GM12801 (cell line): Measurements from ENCODE around the gene MAD1L1.

ENCODE experiments used
- TF ChIP-seq, protein P1 (sequence below): IDR thresholded peaks from one replicate; pipeline ENCODE4 v1.5.1; 2011; ENCODE audit warnings: control low read depth; ENCODE audit not compliant: insufficient read length; ENCODE audit errors: extremely low read depth

Gene MAD1L1

DNA sequence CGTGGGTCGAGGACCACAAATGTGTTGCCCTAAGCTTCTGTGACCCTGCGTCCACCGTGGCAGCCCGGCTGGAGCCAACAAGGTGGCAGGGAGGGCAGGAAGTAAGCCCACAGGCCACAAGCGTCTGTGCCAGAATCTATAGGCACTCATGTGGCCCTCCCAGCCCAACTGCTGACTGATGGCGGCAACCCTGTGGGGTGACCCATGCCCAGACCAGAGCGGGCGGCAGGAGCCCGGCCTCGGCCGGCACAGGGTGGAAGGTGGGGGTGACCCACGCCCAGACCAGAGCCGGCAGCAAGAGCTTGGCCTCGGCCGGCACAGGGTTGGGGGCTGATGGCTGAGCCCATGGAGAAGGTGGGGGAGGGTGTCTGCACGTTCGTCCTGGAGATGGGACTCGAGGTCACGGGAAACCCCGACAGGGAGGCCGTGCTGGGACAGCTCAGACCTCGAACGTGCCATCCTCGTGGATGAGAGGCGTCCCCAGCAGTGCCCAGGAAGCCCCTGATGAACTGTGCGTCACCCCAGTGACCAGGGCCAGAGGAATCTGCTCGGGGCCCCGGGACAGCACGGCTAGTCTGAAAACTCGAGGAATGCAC is 381.7 kb downstream of the MAD1L1 start:
- TF ChIP-seq, protein P1, sequence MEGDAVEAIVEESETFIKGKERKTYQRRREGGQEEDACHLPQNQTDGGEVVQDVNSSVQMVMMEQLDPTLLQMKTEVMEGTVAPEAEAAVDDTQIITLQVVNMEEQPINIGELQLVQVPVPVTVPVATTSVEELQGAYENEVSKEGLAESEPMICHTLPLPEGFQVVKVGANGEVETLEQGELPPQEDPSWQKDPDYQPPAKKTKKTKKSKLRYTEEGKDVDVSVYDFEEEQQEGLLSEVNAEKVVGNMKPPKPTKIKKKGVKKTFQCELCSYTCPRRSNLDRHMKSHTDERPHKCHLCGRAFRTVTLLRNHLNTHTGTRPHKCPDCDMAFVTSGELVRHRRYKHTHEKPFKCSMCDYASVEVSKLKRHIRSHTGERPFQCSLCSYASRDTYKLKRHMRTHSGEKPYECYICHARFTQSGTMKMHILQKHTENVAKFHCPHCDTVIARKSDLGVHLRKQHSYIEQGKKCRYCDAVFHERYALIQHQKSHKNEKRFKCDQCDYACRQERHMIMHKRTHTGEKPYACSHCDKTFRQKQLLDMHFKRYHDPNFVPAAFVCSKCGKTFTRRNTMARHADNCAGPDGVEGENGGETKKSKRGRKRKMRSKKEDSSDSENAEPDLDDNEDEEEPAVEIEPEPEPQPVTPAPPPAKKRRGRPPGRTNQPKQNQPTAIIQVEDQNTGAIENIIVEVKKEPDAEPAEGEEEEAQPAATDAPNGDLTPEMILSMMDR = no peak

DNA sequence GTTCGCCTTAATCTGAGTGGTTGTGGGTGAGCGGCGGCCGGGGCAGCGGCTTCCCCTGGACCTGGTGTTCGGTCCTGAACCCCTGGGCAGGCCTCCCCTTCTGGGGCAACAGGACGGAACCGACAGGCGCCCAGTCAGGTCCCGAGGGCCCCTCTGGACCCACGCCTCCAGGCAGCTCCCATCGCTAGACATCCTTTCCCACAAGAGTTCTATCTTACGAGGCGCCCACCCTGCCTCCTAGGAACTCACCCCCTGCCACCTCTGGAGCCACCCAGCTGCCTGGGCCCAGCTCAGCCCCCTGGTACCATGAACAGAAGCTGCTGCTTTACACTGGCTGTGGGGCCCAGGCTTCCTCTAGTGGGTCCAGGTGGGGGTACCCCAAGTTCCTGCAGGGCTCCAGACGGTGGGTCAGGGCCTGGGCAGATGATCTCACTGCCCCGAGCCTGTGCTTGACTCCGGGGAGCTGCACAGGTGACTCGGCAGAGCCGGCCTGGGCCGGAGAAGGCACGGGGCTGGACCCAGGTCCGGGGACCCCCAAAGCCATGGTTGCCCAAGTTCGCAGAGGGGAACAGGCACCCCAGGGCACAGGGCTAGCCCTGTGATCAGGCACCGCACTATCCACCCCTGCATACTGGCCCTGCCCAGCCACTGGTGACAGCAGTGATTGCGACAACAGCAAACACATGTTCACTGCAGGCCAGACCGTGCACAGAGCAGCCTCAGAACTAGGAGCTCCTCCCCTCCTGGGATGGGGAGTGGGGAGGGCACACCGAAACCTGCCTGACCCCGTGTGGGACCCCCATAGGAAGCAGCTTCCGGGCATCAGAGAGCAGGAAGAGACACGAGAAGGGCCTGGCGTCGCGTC is 382.4 kb downstream of the MAD1L1 start:
- TF ChIP-seq, protein P1 = no peak

- TF ChIP-seq, protein P1 = no peak
These were observed 383.2 kb downstream of the MAD1L1 start for GRCh38 chr7:1849351-1850041.

DNA sequence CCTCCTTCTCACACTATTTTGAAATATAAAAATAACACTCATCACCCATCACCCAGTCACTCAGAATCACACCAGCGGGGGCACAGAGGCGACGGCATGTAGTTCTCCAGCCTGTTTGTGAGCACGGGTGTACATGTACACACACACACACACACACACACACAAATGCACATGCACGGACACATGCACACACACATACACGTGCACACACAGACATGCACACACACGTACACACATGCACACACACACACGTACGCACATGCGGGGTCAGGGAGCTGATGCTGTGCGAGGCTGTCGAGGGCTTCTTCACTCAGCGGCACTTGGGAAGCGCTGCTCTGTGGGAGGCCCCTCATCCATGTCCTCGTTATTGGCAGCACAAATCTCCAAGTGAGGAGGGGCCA is 383.8 kb downstream of the MAD1L1 start:
- TF ChIP-seq, protein P1 = no peak

GRCh38 chr7:1848013-1848640 is 384.6 kb downstream of the MAD1L1 start:
- TF ChIP-seq, protein P1 = no peak

DNA sequence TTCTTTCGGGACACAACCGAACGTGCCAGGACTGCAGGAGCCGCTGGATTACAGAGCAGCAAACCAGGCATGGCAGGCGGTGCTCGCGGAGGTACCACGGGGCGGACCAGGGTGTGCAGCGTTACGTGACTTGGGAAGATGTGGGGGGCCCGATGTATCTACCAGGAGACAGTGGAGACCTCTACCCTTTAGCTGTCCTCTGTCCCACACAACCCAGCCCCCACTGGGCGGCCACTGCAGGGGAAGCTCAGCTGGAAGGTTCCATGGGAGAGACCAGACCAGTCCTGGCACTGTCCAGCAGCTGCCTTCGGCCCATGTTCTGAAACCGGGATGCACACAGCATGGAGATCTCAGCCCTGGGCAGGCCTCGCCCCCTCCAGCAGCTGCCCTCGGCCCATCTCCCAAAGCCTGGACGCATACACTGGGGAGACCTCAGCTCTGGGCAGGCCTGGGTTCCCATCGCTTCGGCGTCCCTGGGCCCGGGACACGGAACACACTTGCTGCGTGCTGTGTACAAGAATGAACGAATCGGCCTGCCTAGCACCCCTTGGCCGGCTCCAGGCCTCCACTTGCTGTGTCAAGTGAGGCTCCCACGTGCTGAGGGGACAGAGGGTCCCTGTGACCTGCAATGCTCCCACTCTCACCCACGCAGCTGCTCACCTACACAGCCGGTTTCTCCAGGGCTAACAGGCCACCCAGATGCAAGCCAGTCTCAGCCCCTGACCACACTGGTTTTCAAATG is 385.3 kb downstream of the MAD1L1 start:
- TF ChIP-seq, protein P1 = no peak
